ENCODE results near the gene TAS1R2.
A peak's percentile ranks its signal among the peaks of the same experiment; 100 is the strongest.

The TAS1R2 gene

GRCh38 chr1:18819986-18820790 lies 39.3 kb downstream of the TAS1R2 start:
- no peak for DNase-seq (ENCODE audit: low spot score)

- DNase-seq (ENCODE audit: low spot score): no peak
Observed at GRCh38 chr1:18819203-18819602, 40.3 kb downstream of the TAS1R2 start.

GRCh38 chr1:18817795-18818435 lies 41.5 kb downstream of the TAS1R2 start:
- peak; percentile 23 for DNase-seq (ENCODE audit: low spot score)

- DNase-seq (ENCODE audit: low spot score): no peak
Observed at GRCh38 chr1:18817316-18817715, 42.1 kb downstream of the TAS1R2 start.

GRCh38 chr1:18816808-18817207 lies 42.7 kb downstream of the TAS1R2 start:
- DNase-seq (ENCODE audit: low spot score): no peak

GRCh38 chr1:18814874-18815531 lies 44.5 kb downstream of the TAS1R2 start:
- DNase-seq (ENCODE audit: low spot score): no peak

- DNase-seq (ENCODE audit: low spot score): no peak
Observed at GRCh38 chr1:18814425-18814824, 45.0 kb downstream of the TAS1R2 start.

GRCh38 chr1:18812453-18812939 lies 47.0 kb downstream of the TAS1R2 start:
- no peak for DNase-seq (ENCODE audit: low spot score)

- DNase-seq (ENCODE audit: low spot score): no peak
Observed at GRCh38 chr1:18811733-18812452, 47.6 kb downstream of the TAS1R2 start.

GRCh38 chr1:18809953-18810899 lies 49.2 kb downstream of the TAS1R2 start:
- no peak for DNase-seq (ENCODE audit: low spot score)

- no peak for DNase-seq (ENCODE audit: low spot score)
Observed at GRCh38 chr1:18808550-18808949, 50.9 kb downstream of the TAS1R2 start.

GRCh38 chr1:18807334-18808063 lies 52.0 kb downstream of the TAS1R2 start:
- DNase-seq (ENCODE audit: low spot score): no peak

- DNase-seq (ENCODE audit: low spot score): no peak
Observed at GRCh38 chr1:18805925-18806849, 53.3 kb downstream of the TAS1R2 start.

- DNase-seq (ENCODE audit: low spot score): no peak
Observed at GRCh38 chr1:18805150-18805879, 54.1 kb downstream of the TAS1R2 start.

- no peak for DNase-seq (ENCODE audit: low spot score)
Observed at GRCh38 chr1:18803851-18804250, 55.6 kb downstream of the TAS1R2 start.

- DNase-seq (ENCODE audit: low spot score): no peak
Observed at GRCh38 chr1:18803151-18803791, 56.2 kb downstream of the TAS1R2 start.

- no peak for DNase-seq (ENCODE audit: low spot score)
Observed at GRCh38 chr1:18802231-18802630, 57.2 kb downstream of the TAS1R2 start.

- DNase-seq (ENCODE audit: low spot score): no peak
Observed at GRCh38 chr1:18800258-18800657, 59.2 kb downstream of the TAS1R2 start.

Data from cerebellar cortex (tissue), 1 donor.